GM23248 (cell line): Measurements from ENCODE around the gene SPRR2D. TPM values are rescaled to one million over a fixed set of nuclear protein-coding genes. Genes with fewer than 3 reads are reported as not detected.

ENCODE experiments used
- DNase-seq: peaks from one replicate; pipeline ENCODE4 v3.0.0-alpha.2; 2015
- H2AFZ ChIP-seq: fragments of 200-600 bp; sonication (generic); 2 replicates; pipeline ENCODE4 v1.6.1; 2016; ENCODE audit warnings: antibody characterized with exemption
- H3F3A ChIP-seq: fragments of 200-600 bp; sonication (generic); 2 replicates; pipeline ENCODE4 v1.6.1; 2016; ENCODE audit warnings: mild to moderate bottlenecking, antibody characterized with exemption, mixed run types; ENCODE audit not compliant: insufficient read depth
- H3K27ac ChIP-seq: fragments of 200-600 bp; sonication (generic); 2 replicates; pipeline ENCODE4 v1.5.1; 2016; ENCODE audit warnings: mild to moderate bottlenecking
- H3K27me3 ChIP-seq: fragments of 200-600 bp; sonication (generic); replicated peaks from 2 replicates; pipeline ENCODE4 v1.6.1; 2016; ENCODE audit warnings: mild to moderate bottlenecking; ENCODE audit not compliant: insufficient read depth
- H3K36me3 ChIP-seq: fragments of 200-600 bp; sonication (generic); 2 replicates; pipeline ENCODE4 v1.6.1; 2016; ENCODE audit warnings: low read depth, mild to moderate bottlenecking
- H3K4me1 ChIP-seq: fragments of 200-600 bp; sonication (generic); 2 replicates; pipeline ENCODE4 v1.6.1; 2016; ENCODE audit warnings: mild to moderate bottlenecking; ENCODE audit not compliant: insufficient read depth
- H3K4me2 ChIP-seq: fragments of 200-600 bp; sonication (generic); one replicate; pipeline ENCODE4 v1.6.1; 2016; ENCODE audit warnings: mild to moderate bottlenecking; ENCODE audit not compliant: unreplicated experiment
- H3K4me3 ChIP-seq: fragments of 200-600 bp; sonication (generic); 2 replicates; pipeline ENCODE4 v1.5.1; 2016; ENCODE audit warnings: mild to moderate bottlenecking
- H3K79me2 ChIP-seq: fragments of 200-600 bp; sonication (generic); 2 replicates; pipeline ENCODE4 v1.6.1; 2016; ENCODE audit warnings: mild to moderate bottlenecking; ENCODE audit not compliant: insufficient read depth
- H3K9ac ChIP-seq: fragments of 200-600 bp; sonication (generic); 2 replicates; pipeline ENCODE4 v1.6.1; 2016; ENCODE audit warnings: mild to moderate bottlenecking
- H3K9me2 ChIP-seq: fragments of 200-600 bp; sonication (generic); 2 replicates; pipeline ENCODE4 v1.6.1; 2016; ENCODE audit warnings: mixed run types, mild to moderate bottlenecking, moderate library complexity; ENCODE audit not compliant: insufficient read depth
- H3K9me3 ChIP-seq: fragments of 200-600 bp; sonication (generic); one replicate; pipeline ENCODE4 v1.6.1; 2017; ENCODE audit warnings: low read depth
- H4K20me1 ChIP-seq: fragments of 200-600 bp; sonication (generic); 2 replicates; pipeline ENCODE4 v1.6.0; 2016; ENCODE audit not compliant: insufficient read depth
- EZH2 ChIP-seq: fragments of 200-600 bp; sonication (generic); IDR thresholded peaks from 2 replicates; pipeline ENCODE4 v1.6.1; 2018; ENCODE audit warnings: antibody characterized with exemption, mild to moderate bottlenecking; ENCODE audit not compliant: insufficient read depth, poor library complexity, severe bottlenecking
- EZH2phosphoT487 ChIP-seq: fragments of 200-600 bp; sonication (generic); IDR thresholded peaks from 2 replicates; pipeline ENCODE4 v1.6.1; 2018; ENCODE audit warnings: antibody characterized with exemption, moderate library complexity, mild to moderate bottlenecking, low read depth; ENCODE audit not compliant: insufficient read depth
- WGBS, 2 experiments: methylation state at CpG; one replicate each; pipeline ENCODE4 v1.1.6; 2015 to 2017; ENCODE audit warnings: low lambda C conversion rate in 2 of 2, low coverage in 1 of 2; ENCODE audit errors: missing lambda C conversion rate in 2 of 2; 5-methylcytosine and 5-hydroxymethylcytosine counted together
- in situ Hi-C: fragments of 300-500 bp; cut with MboI; formaldehyde crosslinking; loops from 2 replicates; pipeline ENCODE4 v1.15.0; 2020
- polyA plus RNA-seq: library from polyadenylated mRNA; unstranded; fragments of >200 nt; fragmentation: Nextera tagmentation; extraction: Ambion mirVana; gene quantifications from 2 replicates; pipeline ENCODE4 v1.2.1, GENCODE V29; 2016
- small RNA-seq: library from RNA; depleted of rRNA; stranded (forward); fragments of <200 nt; gene quantifications from one replicate; pipeline ENCODE3, GENCODE V24; 2014; ENCODE audit warnings: low read depth, low replicate concordance
- total RNA-seq: library from RNA; depleted of rRNA; stranded (reverse); fragments of >200 nt; shearing (Covaris generic); gene quantifications from 2 replicates; pipeline ENCODE4 v1.2.3, GENCODE V29; 2014; rRNA removed

SPRR2D gene
- total and polyA plus RNA-seq, 2 experiments from 2014 or later, result not detected

GRCh38 chr1:152995842-152996241 lies 45.1 kb downstream of the SPRR2D start:
- 0 to 9% methylated on average over 1 of the region's 1 CpG for WGBS, 2 experiments
- no peak for DNase-seq
- in situ Hi-C loops, result no loop called here

GRCh38 chr1:152993186-152993585 lies 47.7 kb downstream of the SPRR2D start:
- Histone ChIP-seq H3K9ac (no peak overlapping the region), H4K20me1 (no peaks in the 10 kb centered on the region), H3K9me2 (no peaks in the 10 kb centered on the region), H3K4me1 (no peaks in the 10 kb centered on the region), H2AFZ (no peak overlapping the region), H3K79me2 (no peaks in the 10 kb centered on the region), H3K9me3 (no peaks in the 10 kb centered on the region), H3K27me3 (peaks cover 2% of the 10 kb centered on the region; the same call in 1 of the 2 replicates), H3K36me3 (no peaks in the 10 kb centered on the region), H3F3A (no peaks in the 10 kb centered on the region), H3K4me2 (no peak overlapping the region), H3K27ac (no peak overlapping the region), H3K4me3 (no peak overlapping the region)
- WGBS, 2 experiments, result 16 to 19% methylated on average over 6 of the region's 6 CpGs
- no peak for TF ChIP-seq EZH2phosphoT487
- TF ChIP-seq EZH2, result no peak
- DNase-seq, result no peak
- in situ Hi-C loops, result no loop called here

More at GRCh38 chr1:152995842-152996241, 45.1 kb downstream of the SPRR2D start:
- Histone ChIP-seq H3K36me3 (no peaks in the 10 kb centered on the region), H3K9ac (no peak overlapping the region), H4K20me1 (no peaks in the 10 kb centered on the region), H2AFZ (no peak overlapping the region), H3K27ac (no peak overlapping the region), H3F3A (no peaks in the 10 kb centered on the region), H3K9me2 (no peaks in the 10 kb centered on the region), H3K4me3 (no peak overlapping the region), H3K79me2 (no peaks in the 10 kb centered on the region), H3K9me3 (no peaks in the 10 kb centered on the region), H3K4me2 (no peak overlapping the region), H3K27me3 (peaks cover 2% of the 10 kb centered on the region), H3K4me1 (no peaks in the 10 kb centered on the region)
- TF ChIP-seq EZH2phosphoT487 (no peak), EZH2 (no peak)

Small RNAs within 50 kb of the gene (small RNA-seq; reads per million reads assigned to genes)
- gene AL356867.1 (not detected), gene RF00322 (not detected)

Other genes with a start within 250 kb of the SPRR2D start
- not detected in 2 replicates for gene LCE1D, start 244.4 kb downstream of the SPRR2D start, total RNA-seq
- gene LCE1D, start 244.4 kb downstream of the SPRR2D start, polyA plus RNA-seq, result not detected in 2 replicates
- not detected in 2 replicates for gene LCE1C, start 234.5 kb downstream of the SPRR2D start, total RNA-seq
- not detected in 2 replicates for gene LCE1C, start 234.5 kb downstream of the SPRR2D start, polyA plus RNA-seq
- not detected in 2 replicates for gene LCE1B, start 229.1 kb downstream of the SPRR2D start, total RNA-seq
- gene LCE1B, start 229.1 kb downstream of the SPRR2D start, polyA plus RNA-seq, result not detected in 2 replicates
- not detected in 2 replicates for gene LCE1A, start 213.6 kb downstream of the SPRR2D start, total RNA-seq
- not detected in 2 replicates for gene LCE1A, start 213.6 kb downstream of the SPRR2D start, polyA plus RNA-seq
- gene LCE6A, start 198.3 kb downstream of the SPRR2D start, total RNA-seq, result not detected in 2 replicates
- not detected in 2 replicates for gene LCE6A, start 198.3 kb downstream of the SPRR2D start, polyA plus RNA-seq
- not detected in 2 replicates for gene LCE7A, start 181.1 kb downstream of the SPRR2D start, total RNA-seq
- gene LCE7A, start 181.1 kb downstream of the SPRR2D start, polyA plus RNA-seq, result not detected in 2 replicates
- not detected in 2 replicates for gene SMCP, start 162.8 kb downstream of the SPRR2D start, total RNA-seq
- gene SMCP, start 162.8 kb downstream of the SPRR2D start, polyA plus RNA-seq, result not detected in 2 replicates
- gene IVL, start 132.6 kb downstream of the SPRR2D start, total RNA-seq, result 0.76 and 1.1 TPM in 2 replicates
- 0.68 and 1.2 TPM in 2 replicates for gene IVL, start 132.6 kb downstream of the SPRR2D start, polyA plus RNA-seq
- gene SPRR5, start 93.9 kb downstream of the SPRR2D start, total RNA-seq, result not detected in 2 replicates
- not detected in 2 replicates for gene SPRR5, start 93.9 kb downstream of the SPRR2D start, polyA plus RNA-seq
- not detected in 2 replicates for gene SPRR4, start 70.5 kb downstream of the SPRR2D start, total RNA-seq
- not detected in 2 replicates for gene SPRR4, start 70.5 kb downstream of the SPRR2D start, polyA plus RNA-seq
- gene SPRR1A, start 57.0 kb downstream of the SPRR2D start, total RNA-seq, result not detected in 2 replicates
- not detected in 2 replicates for gene SPRR1A, start 57.0 kb downstream of the SPRR2D start, polyA plus RNA-seq
- gene SPRR3, start 39.4 kb downstream of the SPRR2D start, total RNA-seq, result not detected in 2 replicates
- not detected in 2 replicates for gene SPRR3, start 39.4 kb downstream of the SPRR2D start, polyA plus RNA-seq
- not detected in 2 replicates for gene SPRR1B, start 9.9 kb downstream of the SPRR2D start, total RNA-seq
- gene SPRR1B, start 9.9 kb downstream of the SPRR2D start, polyA plus RNA-seq, result not detected in 2 replicates
- not detected in 2 replicates for gene SPRR2A, start 16.4 kb upstream of the SPRR2D start, total RNA-seq
- gene SPRR2A, start 16.4 kb upstream of the SPRR2D start, polyA plus RNA-seq, result not detected in 2 replicates
- gene SPRR2B, start 30.5 kb upstream of the SPRR2D start, total RNA-seq, result not detected in 2 replicates
- not detected in 2 replicates for gene SPRR2B, start 30.5 kb upstream of the SPRR2D start, polyA plus RNA-seq
- gene SPRR2E, start 53.4 kb upstream of the SPRR2D start, total RNA-seq, result not detected in 2 replicates
- not detected in 2 replicates for gene SPRR2E, start 53.4 kb upstream of the SPRR2D start, polyA plus RNA-seq
- gene SPRR2F, start 72.4 kb upstream of the SPRR2D start, total RNA-seq, result not detected in 2 replicates
- gene SPRR2F, start 72.4 kb upstream of the SPRR2D start, polyA plus RNA-seq, result not detected in 2 replicates
- not detected in 2 replicates for gene SPRR2G, start 109.8 kb upstream of the SPRR2D start, total RNA-seq
- not detected in 2 replicates for gene SPRR2G, start 109.8 kb upstream of the SPRR2D start, polyA plus RNA-seq
- gene LELP1, start 162.3 kb upstream of the SPRR2D start, total RNA-seq, result not detected in 2 replicates
- not detected in 2 replicates for gene LELP1, start 162.3 kb upstream of the SPRR2D start, polyA plus RNA-seq
- gene PRR9, start 176.5 kb upstream of the SPRR2D start, total RNA-seq, result not detected in 2 replicates
- 0.30 and 0.47 TPM in 2 replicates for gene PRR9, start 176.5 kb upstream of the SPRR2D start, polyA plus RNA-seq
- gene LORICRIN, start 218.6 kb upstream of the SPRR2D start, total RNA-seq, result not detected in 2 replicates
- gene LORICRIN, start 218.6 kb upstream of the SPRR2D start, polyA plus RNA-seq, result not detected in 2 replicates